GM19463 (cell line): ENCODE data around the gene ENTR1.

ENCODE experiments used
- ATAC-seq: cut with Tn5 transposase; IDR thresholded peaks from one replicate; pipeline ENCODE4 v1.9.1; 2021; ENCODE audit warnings: mild to moderate bottlenecking, moderate library complexity; ENCODE audit not compliant: unreplicated experiment

Gene ENTR1

DNA sequence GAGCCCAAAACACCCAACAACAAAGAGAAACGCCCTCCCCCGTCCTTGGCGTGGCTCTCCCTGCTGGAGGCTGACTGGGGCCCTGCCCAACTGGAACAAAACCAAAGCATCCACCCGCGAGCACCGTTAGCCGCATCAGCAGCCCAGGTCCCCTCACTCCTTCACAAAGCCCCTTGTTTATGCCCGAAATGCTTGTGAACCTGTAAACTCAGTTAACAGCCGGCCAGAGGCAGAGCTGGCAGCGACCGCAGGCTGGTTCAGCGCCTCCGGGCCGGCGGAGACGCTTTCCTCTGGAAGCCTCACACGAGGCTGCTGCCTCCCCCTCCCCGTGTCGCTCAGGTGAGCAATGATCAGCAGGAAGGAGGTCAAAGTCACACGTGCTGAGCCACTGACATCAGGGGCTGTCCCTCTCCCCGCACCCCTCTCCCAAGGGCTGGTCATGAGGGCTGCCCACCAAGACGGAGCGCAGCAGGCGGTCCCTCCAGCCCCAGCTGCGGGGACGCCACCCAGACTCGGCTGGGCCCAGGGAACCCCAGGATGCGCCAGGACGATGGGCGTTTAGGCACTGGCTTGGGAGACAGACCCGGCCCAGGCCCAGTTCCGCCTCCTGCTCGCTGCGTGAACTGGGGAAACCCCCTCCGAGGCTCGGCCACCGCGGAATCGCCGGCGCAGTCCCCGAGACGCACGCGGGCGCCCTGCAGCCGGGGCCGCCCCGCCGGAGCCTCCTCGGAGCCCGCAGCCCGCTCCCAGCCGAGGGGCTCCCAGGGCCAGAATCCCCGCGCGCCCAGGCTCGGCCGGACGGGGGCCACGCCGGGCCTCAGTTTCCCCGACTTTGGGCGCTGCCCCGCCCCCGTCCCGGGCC is 11.0 kb downstream of the ENTR1 start:
- peak; percentile 31 for ATAC-seq

DNA sequence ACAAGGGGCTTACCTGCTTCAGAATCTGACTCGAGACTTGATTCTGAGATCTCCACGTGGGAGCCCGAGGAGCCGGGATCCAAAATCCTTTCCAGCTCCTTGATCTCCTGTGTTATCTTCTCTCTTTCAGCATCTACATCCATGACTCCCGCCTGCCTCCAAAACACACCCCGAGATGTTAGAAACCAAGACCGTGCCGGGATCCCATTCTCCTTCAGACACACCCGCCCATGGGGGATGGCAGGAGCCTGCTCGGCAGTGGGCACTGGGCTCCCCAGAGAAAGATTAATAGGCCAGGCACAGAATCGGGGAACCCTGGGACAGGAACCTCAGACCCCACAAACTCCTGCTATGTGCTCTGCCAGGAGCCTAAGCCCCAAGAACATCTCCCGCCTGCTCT is 12.1 kb downstream of the ENTR1 start:
- ATAC-seq: no peak

DNA sequence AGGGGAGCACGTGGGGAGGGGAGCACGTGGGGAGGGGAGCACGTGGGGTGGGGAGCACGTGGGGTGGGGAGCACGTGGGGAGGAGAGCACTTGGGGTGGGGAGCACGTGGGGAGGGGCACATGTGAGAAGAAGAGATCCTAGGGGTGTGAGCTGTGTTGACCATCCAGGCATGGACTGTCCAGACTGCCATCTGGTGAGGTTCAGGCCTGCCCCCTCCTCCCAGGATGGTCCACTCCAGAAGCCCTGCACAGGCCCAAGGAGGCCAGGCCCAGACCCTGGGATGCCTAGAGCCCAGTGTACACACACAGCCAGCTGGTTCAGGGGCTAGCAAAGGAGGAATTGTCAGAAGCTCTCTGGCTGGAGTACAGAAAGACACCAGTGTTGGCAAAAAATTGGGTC is 12.8 kb downstream of the ENTR1 start:
- no peak for ATAC-seq

GRCh38 chr9:136396219-136396515 is 14.2 kb downstream of the ENTR1 start:
- no peak for ATAC-seq

DNA sequence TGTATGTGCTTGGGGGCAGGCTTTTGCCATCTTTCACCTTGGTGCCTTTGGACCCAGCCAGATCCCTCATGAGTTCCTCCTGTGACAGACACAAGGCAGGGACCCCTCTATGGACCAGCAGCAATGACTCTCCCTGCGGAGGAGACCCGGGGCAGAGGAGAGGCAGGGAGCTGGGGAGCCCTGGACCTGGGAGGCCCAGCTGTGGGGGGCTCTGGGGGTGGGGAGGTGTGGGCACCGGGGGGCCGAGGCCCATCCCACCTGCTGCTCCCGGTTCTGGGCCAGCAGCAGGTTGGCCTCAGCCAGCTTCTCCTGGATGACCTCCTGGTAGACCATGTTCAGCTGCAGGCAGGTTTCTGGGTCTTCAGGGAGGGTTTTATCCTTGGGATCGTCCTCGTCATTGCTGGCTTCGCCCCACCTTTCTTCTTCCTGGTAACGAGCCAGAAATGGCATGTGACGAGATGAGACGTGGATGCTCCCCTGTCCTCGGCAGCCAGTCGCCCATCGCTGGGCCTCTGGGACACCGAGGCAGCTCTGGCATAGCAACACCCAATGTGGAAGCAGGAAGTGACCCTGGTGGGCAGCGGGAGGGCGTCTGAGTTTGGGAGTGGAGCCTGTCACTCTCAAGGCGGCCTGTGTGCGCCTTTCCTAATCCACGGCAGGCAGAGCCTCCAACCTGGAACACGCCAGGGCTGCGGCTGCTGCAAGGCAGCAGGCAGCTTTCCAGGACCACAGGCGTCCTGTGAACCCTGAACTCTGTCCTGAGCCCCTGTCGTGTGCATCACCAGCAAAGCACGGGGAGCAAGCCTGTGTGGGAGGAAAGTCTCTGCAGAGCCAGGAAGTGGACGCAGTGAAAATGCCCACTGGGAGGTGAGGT is 14.8 kb downstream of the ENTR1 start:
- no peak for ATAC-seq

GRCh38 chr9:136395020-136395340 is 15.4 kb downstream of the ENTR1 start:
- no peak for ATAC-seq

- ATAC-seq: no peak
Observed at GRCh38 chr9:136394312-136395019, 15.9 kb downstream of the ENTR1 start.

DNA sequence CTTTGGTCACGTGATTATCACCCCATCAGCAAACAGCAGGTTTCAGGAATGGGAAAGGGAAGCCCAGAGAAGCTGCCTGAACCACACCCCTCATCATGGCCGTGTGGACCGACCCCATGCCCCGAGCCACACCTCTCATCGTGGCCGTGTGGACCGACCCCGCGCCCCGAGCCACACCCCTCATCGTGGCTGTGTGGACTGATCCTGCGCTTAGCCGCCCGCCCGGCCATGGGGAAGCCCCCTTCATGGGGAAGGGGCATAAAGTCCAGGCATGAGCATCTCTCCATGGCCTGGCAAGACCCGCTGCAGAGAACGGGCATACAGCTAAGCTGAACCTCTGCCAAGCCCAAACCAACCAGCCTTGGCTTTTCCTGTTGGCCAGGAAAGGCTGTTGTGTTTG is 16.9 kb downstream of the ENTR1 start:
- ATAC-seq: no peak

DNA sequence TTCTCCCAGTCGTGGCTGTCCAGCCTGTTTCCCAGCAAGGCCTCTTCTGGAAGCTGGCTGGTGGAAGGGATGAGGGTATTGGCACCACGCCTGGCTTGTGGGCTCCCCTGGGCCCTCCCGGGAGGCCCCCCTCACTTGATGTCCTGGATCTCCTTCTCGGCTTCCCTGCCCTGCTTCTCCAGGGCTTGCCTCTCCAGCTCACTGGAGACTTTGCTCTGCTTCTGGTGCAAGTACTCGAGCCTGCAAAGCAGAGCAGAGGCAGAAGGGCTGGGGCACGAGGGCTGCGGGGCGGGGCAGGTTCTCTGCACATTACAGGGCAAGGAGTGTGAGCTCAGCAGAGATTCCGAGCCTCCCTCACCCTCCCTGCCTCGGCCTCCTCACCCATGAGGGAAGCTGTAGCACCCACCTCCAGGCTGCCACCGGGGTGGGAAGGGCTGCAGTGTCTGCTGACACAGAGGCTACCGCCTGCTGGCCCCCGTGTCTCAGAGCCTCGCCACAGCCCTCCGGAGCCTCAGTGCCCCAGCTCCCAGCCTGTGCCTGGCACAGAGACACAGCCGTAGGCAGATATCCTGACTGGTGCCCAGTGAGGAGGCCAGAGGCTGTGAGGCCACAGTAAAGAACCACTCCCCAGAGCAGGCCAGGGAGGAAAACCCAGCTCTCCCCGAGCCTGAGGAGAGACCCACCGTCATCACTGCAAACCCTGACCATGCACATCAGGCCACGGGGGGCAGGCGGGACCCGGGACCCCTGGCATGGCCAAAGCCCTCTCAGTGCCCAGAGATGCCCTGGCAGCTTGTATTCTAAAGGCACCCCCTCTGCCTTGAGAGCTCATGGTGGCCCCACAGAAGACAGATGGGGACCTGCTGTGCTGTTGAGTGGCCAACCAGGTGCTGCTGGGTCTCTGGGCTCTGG is 17.6 kb downstream of the ENTR1 start:
- ATAC-seq: no peak

DNA sequence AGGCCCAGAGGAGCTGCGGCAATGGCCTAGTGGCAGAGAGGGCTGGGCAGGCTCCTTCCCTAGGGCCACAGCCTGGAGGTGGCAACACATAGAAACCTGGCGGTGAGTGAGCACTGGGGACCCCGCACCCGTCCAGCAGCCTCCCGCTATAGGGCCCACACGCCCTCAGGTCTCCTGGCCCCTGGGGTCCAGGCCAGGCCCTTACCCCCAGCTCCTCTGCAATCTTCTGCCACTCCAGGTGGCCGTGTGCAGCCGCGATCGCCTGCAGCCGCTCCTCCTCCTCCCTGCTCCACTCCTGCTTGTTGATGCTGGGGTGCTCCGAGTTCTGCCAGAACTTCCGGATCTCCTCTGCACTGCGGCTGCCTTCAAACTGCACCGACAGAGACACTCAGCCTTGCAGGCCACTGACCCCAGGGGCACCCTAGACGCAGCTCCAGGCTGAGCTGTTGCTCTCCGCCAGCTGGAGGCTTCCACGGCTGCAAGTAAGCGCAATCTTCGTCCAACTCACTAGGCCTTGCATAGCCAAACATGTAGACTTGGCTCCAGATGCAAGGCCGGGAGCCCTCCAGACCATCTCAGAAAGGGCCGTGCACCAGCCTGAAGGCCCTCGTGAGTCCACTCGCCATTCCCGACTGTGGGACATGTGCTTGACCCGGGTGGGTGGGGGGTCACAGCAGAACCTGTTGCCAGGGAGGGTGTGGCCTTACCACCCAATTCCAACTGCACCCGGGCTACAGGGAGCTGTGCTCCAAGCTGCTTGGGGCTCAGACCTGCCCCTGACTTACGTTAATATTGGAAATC is 18.5 kb downstream of the ENTR1 start:
- no peak for ATAC-seq

GRCh38 chr9:136389396-136389795 is 21.0 kb downstream of the ENTR1 start:
- ATAC-seq: no peak

GRCh38 chr9:136387217-136387616 is 23.2 kb downstream of the ENTR1 start:
- ATAC-seq: no peak

GRCh38 chr9:136386018-136386417 is 24.4 kb downstream of the ENTR1 start:
- no peak for ATAC-seq

DNA sequence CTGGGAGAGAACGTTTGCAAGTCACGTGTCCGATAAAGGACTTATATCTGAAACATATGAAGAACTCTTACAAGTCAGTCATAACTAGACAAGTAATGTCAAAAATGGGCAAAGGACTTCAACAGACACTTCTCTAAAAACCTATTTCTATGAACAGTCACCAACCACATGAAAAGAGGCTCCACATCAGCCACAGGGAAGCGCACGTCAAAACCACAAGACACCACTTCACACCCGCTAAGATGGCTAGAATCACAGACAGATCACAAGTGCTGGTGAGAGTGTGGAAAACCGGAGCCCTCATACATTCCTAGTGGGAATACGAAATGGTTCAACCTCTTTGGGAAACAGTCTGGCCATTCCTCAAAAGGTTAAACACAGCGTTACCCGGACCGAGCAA is 25.4 kb downstream of the ENTR1 start:
- ATAC-seq: no peak

DNA sequence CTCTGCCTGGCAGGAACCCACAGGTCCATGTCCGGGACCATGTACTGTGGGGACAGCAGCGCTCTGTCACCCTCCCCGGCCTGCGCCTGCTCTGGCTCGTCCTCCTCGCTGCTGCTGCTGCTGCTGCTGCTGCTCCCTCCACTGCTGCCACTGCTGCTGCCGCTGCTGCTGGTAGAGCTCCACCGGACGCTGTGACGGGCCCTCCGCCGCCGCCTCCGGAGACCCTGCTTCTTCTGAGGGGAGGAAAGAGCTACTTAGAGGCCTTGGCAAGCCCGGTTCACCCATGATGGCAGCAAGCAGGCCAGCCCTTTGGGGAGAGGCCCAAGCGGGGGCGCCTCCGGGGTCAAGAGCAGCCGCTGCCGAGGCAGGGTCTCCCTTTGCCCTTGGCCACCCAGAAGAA is 27.0 kb downstream of the ENTR1 start:
- no peak for ATAC-seq

GRCh38 chr9:136381966-136382513 is 28.4 kb downstream of the ENTR1 start:
- ATAC-seq: no peak

DNA sequence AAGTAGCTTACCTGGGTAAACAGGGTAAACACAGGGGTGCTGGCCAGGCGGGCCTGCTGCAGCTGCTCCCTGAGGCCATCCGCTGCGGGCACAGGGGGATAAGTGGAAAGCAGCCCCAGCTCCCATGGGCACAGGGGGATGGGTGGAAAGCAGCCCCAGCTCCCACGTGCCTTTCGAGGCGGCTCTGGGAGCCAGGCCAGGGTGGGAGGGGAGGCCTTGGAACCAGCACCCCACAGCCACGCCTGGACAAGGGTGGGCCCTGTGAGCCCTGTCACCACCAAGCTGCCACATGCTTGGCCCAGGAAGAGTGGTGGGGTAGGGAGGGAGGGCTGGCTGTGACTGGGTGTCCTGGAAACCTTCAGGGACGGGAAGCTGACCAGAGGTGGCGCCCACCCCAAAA is 29.1 kb downstream of the ENTR1 start:
- no peak for ATAC-seq

GRCh38 chr9:136380381-136380780 is 30.0 kb downstream of the ENTR1 start:
- no peak for ATAC-seq

- no peak for ATAC-seq
Observed at GRCh38 chr9:136379891-136380290, 30.5 kb downstream of the ENTR1 start.

DNA sequence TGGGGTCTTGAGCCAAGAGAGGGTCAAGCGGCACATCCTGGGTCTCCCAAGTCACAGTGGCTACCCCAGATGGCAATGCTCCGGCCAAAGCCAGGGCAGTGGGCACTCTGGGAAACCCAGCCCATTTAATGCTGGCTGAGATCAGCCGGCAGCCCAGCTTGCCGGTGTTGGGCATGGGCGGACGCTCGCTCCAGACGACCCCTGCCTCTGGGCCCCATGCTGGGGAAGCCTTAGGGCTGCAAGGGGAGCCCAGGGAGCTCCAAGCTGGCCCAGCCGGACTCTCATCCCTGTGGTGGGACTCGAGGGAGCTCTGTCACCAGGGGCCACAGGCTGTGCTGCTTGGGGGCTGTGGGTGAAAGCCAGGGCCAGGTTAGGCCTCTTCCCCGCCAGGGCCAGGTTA is 31.0 kb downstream of the ENTR1 start:
- no peak for ATAC-seq
